Fibroblast of lung (primary cell): ENCODE measurements around the gene DNM3. TPM values are rescaled to one million over a fixed set of nuclear protein-coding genes. Genes with fewer than 3 reads are reported as not detected.
A peak's percentile ranks its signal among the peaks of the same experiment; 100 is the strongest.

Experiments
- DNase-seq, 2 donors: peaks; one replicate each; pipeline versions ENCODE4 v3.0.0 to v3.0.0-alpha.2; 2010; ENCODE audit warnings: low read depth in 2 of 2
- H2AFZ ChIP-seq: 2 replicates; pipeline ENCODE4 v1.5.1; 2012; ENCODE audit warnings: low read length, control low read depth, inconsistent platforms
- H3K27ac ChIP-seq: 2 replicates; pipeline ENCODE4 v1.5.1; 2011; ENCODE audit warnings: low read length, control low read depth; ENCODE audit not compliant: insufficient read depth
- H3K27me3 ChIP-seq: 2 replicates; pipeline ENCODE4 v1.5.1; 2011; ENCODE audit warnings: mild to moderate bottlenecking, low read length; ENCODE audit not compliant: control insufficient read depth, insufficient read depth
- H3K36me3 ChIP-seq: 2 replicates; pipeline ENCODE4 v1.5.1; 2011; ENCODE audit warnings: low read length; ENCODE audit not compliant: control insufficient read depth, insufficient read depth
- H3K4me1 ChIP-seq: 2 replicates; pipeline ENCODE4 v1.5.1; 2011; ENCODE audit warnings: low read length; ENCODE audit not compliant: control insufficient read depth, insufficient read depth; ENCODE audit errors: extremely low read depth
- H3K4me2 ChIP-seq: 2 replicates; pipeline ENCODE4 v1.5.1; 2011; ENCODE audit warnings: low read length, control low read depth; ENCODE audit not compliant: insufficient read depth; ENCODE audit errors: extremely low read depth
- H3K4me3 ChIP-seq, 4 experiments: fragments of 200-600 bp in 1 of 4; sonication (generic) in 1 of 4; replicated peaks in 1 of 4; 2 replicates each; pipeline ENCODE4 v1.5.1; 2011 to 2016; ENCODE audit warnings: low read length in 4 of 4, low read depth in 3 of 4, mild to moderate bottlenecking in 3 of 4, control low read depth in 2 of 4, inconsistent platforms in 1 of 4, mixed read lengths in 1 of 4; ENCODE audit not compliant: insufficient read depth in 1 of 4; ENCODE audit errors: control extremely low read depth in 1 of 4
- H3K79me2 ChIP-seq: 2 replicates; pipeline ENCODE4 v1.5.1; 2012; ENCODE audit warnings: mild to moderate bottlenecking, low read length, inconsistent platforms; ENCODE audit not compliant: control insufficient read depth, insufficient read depth
- H3K9ac ChIP-seq: 2 replicates; pipeline ENCODE4 v1.5.1; 2011; ENCODE audit warnings: mild to moderate bottlenecking, low read length, control low read depth; ENCODE audit not compliant: insufficient read depth
- H3K9me3 ChIP-seq: 2 replicates; pipeline ENCODE4 v1.5.1; 2012; ENCODE audit warnings: low read depth, low read length; ENCODE audit not compliant: control insufficient read depth, insufficient read depth
- H4K20me1 ChIP-seq: 2 replicates; pipeline ENCODE4 v1.5.1; 2011; ENCODE audit warnings: low read length; ENCODE audit not compliant: control insufficient read depth, insufficient read depth; ENCODE audit errors: extremely low read depth
- EZH2 ChIP-seq: IDR thresholded peaks from 2 replicates; pipeline ENCODE4 v1.5.1; 2012; ENCODE audit warnings: low read length, control low read depth, mild to moderate bottlenecking; ENCODE audit errors: missing control alignments
- polyA plus RNA-seq, 2 donors: library from polyadenylated mRNA; depleted of rRNA in 1 of 2; stranded (reverse) in 1 of 2; unstranded in 1 of 2; fragments of >200 nt; gene quantifications; 2 replicates each; pipeline ENCODE4 v1.2.1, GENCODE V29; 2011 to 2012; ENCODE audit warnings: missing spikeins in 1 of 2
- total RNA-seq: library from RNA; depleted of rRNA; stranded (reverse); fragments of >200 nt; gene quantifications from 2 replicates; pipeline ENCODE4 v1.2.1, GENCODE V29; 2014
- TF ChIP-seq, protein P1 (sequence below), 2 donors: IDR thresholded peaks in 1 of 2; conservative IDR thresholded peaks in 1 of 2; 1 replicate in 1 of 2; 2 replicates in 1 of 2; pipeline ENCODE4 v1.5.1; 2011 to 2012; ENCODE audit warnings: low read length in 2 of 2, control low read depth in 1 of 2, inconsistent platforms in 1 of 2, low read depth in 1 of 2, mild to moderate bottlenecking in 1 of 2

The DNM3 gene
- total and polyA plus RNA-seq, 2 donors (not counting 1 experiment from before 2014, with no cell fraction given): 1.6 to 3.6 TPM

DNA sequence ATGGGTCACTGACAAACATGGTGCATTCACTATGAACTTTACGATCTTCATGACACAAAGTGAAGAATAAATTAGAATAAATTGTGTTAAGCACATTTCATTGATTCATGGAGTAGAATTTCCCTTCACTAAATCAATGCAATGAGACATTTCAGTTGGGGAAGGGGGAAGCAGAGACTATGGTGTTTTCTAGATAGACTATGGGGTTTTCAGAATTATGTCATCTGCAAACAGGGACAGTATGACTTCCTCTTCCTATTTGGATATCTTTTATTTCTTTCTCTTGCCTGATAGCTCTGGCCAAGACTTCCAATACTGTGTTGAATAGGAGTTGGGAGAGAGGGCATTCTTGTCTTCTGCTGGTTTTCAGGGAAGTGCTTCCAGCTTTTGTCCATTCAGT is 499.2 kb downstream of the DNM3 start:
- Histone ChIP-seq H3K9me3 (no peaks in the 10 kb centered on the region), H2AFZ (no peak overlapping the region), H3K4me1 (peaks cover 4% of the 10 kb centered on the region), H3K27ac (no peak overlapping the region), H3K9ac (no peak overlapping the region), H3K4me2 (no peak overlapping the region), H3K4me3 (no peak overlapping the region), H3K27me3 (no peaks in the 10 kb centered on the region), H4K20me1 (no peaks in the 10 kb centered on the region), H3K79me2 (no peaks in the 10 kb centered on the region), H3K36me3 (no peaks in the 10 kb centered on the region)
- TF ChIP-seq, protein P1, sequence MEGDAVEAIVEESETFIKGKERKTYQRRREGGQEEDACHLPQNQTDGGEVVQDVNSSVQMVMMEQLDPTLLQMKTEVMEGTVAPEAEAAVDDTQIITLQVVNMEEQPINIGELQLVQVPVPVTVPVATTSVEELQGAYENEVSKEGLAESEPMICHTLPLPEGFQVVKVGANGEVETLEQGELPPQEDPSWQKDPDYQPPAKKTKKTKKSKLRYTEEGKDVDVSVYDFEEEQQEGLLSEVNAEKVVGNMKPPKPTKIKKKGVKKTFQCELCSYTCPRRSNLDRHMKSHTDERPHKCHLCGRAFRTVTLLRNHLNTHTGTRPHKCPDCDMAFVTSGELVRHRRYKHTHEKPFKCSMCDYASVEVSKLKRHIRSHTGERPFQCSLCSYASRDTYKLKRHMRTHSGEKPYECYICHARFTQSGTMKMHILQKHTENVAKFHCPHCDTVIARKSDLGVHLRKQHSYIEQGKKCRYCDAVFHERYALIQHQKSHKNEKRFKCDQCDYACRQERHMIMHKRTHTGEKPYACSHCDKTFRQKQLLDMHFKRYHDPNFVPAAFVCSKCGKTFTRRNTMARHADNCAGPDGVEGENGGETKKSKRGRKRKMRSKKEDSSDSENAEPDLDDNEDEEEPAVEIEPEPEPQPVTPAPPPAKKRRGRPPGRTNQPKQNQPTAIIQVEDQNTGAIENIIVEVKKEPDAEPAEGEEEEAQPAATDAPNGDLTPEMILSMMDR (conservative IDR thresholded peaks at IDR 0.05 in 1 of 2, IDR thresholded peaks at IDR 0.05 in 1 of 2; ENCODE audit: low read depth in 1 of 2, low read length in 2 of 2): no peak
- no peak for TF ChIP-seq EZH2
- no peak for DNase-seq

DNA sequence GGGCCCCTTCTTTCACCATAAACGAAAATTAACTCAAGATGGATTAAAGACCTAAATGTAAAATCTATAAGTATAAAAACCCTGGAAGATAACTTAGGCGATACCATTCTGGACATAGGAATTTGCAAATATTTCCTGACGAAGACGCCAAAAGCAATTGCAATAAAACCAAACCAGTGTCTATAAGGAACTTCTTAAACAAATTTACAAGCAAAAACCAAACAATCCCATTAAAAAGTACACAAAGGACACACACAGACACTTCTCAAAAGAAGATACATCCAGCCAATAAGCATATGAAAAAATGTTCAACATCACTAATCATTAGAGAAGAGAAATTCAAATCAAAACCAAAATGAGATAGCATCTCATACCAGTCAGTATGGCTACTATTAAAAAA is 500.4 kb downstream of the DNM3 start:
- DNase-seq: no peak
- Histone ChIP-seq H3K4me3 (no peak overlapping the region), H3K36me3 (no peaks in the 10 kb centered on the region), H3K27me3 (no peaks in the 10 kb centered on the region), H3K79me2 (no peaks in the 10 kb centered on the region), H3K4me1 (peaks cover 4% of the 10 kb centered on the region), H3K9me3 (no peaks in the 10 kb centered on the region), H2AFZ (no peak overlapping the region), H3K4me2 (no peak overlapping the region), H3K27ac (no peak overlapping the region), H4K20me1 (no peaks in the 10 kb centered on the region), H3K9ac (no peak overlapping the region)
- no peak for TF ChIP-seq EZH2
- TF ChIP-seq, protein P1 (conservative IDR thresholded peaks at IDR 0.05 in 1 of 2, IDR thresholded peaks at IDR 0.05 in 1 of 2; ENCODE audit: low read depth in 1 of 2, low read length in 2 of 2): no peak

DNA sequence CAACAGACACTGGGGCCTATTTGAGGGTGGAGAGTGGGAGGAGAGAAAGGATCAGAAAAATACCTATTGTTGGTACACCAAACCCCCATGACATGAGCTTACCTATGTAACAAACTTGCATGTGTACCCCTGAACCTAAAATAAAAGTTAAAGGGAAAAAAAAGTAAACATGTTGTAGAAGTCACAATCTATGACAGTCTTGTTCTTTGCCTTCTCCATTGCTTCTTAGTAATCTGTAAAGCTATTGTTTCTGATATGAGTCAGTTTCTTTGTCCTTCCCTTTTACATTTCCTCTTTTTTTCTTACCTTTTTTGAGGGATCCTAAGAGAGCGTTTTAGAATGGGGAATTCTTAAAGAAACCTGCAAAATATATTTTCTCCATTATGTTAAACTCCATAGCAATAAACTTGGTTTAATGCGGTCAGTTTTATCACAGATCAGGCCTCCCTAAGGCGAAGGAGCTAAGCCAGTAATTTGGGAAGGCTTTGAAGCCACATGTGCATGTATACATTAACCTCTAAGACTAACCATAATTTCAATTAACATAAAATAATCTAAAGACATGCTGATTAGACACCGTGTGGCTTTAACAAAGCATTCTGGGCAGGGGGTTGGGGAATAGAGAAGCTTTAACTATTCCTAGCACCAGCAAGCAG is 501.4 kb downstream of the DNM3 start:
- Histone ChIP-seq H2AFZ (no peak overlapping the region), H3K36me3 (no peaks in the 10 kb centered on the region), H4K20me1 (no peaks in the 10 kb centered on the region), H3K4me3 (peak overlapping the region in 1 of 4 experiments; percentile 4), H3K9ac (no peak overlapping the region), H3K4me2 (peak overlapping the region; percentile 79), H3K4me1 (peaks cover 4% of the 10 kb centered on the region), H3K27ac (peak overlapping the region; percentile 78), H3K27me3 (no peaks in the 10 kb centered on the region), H3K9me3 (no peaks in the 10 kb centered on the region), H3K79me2 (no peaks in the 10 kb centered on the region)
- DNase-seq: peak in 1 of 2 donors; percentile 33
- no peak for TF ChIP-seq EZH2
- TF ChIP-seq, protein P1 (conservative IDR thresholded peaks at IDR 0.05 in 1 of 2, IDR thresholded peaks at IDR 0.05 in 1 of 2; ENCODE audit: low read depth in 1 of 2, low read length in 2 of 2): no peak
